HG03175 (cell line): ENCODE measurements around the gene OBSCN.
"Not testable (repeated sequence)": the region's sequence is repeated elsewhere in the genome, so short reads cannot be mapped to it uniquely, and the experiment has no call there.

ENCODE experiments used
- ATAC-seq: cut with Tn5 transposase; IDR thresholded peaks from one replicate; pipeline ENCODE4 v1.9.1; 2021; ENCODE audit warnings: mild to moderate bottlenecking, moderate library complexity; ENCODE audit not compliant: unreplicated experiment

OBSCN gene

GRCh38 chr1:228225165-228225710, 17.4 kb downstream of the OBSCN start:
- no peak for ATAC-seq

GRCh38 chr1:228225740-228226139, 17.9 kb downstream of the OBSCN start:
- ATAC-seq: no peak

GRCh38 chr1:228226141-228226874, 18.5 kb downstream of the OBSCN start:
- no peak for ATAC-seq

GRCh38 chr1:228226956-228227791, 19.3 kb downstream of the OBSCN start:
- no peak for ATAC-seq

GRCh38 chr1:228228147-228228546, 20.3 kb downstream of the OBSCN start:
- not testable (repeated sequence) for ATAC-seq

- ATAC-seq: no peak
Observed at GRCh38 chr1:228228601-228229074, 20.8 kb downstream of the OBSCN start.

GRCh38 chr1:228231189-228231588, 23.3 kb downstream of the OBSCN start:
- ATAC-seq: no peak

- ATAC-seq: no peak
Observed at GRCh38 chr1:228233136-228233535, 25.3 kb downstream of the OBSCN start.

- no peak for ATAC-seq
Observed at GRCh38 chr1:228234921-228235320, 27.1 kb downstream of the OBSCN start.

GRCh38 chr1:228236744-228237143, 28.9 kb downstream of the OBSCN start:
- no peak for ATAC-seq

GRCh38 chr1:228238007-228238406, 30.2 kb downstream of the OBSCN start:
- no peak for ATAC-seq

- ATAC-seq: no peak
Observed at GRCh38 chr1:228238461-228238860, 30.6 kb downstream of the OBSCN start.

GRCh38 chr1:228240411-228241240, 32.8 kb downstream of the OBSCN start:
- no peak for ATAC-seq

- ATAC-seq: no peak
Observed at GRCh38 chr1:228241259-228241658, 33.4 kb downstream of the OBSCN start.

GRCh38 chr1:228242409-228242808, 34.6 kb downstream of the OBSCN start:
- no peak for ATAC-seq

GRCh38 chr1:228243093-228243492, 35.2 kb downstream of the OBSCN start:
- ATAC-seq: no peak

- not testable (repeated sequence) for ATAC-seq
Observed at GRCh38 chr1:228243989-228244388, 36.1 kb downstream of the OBSCN start.

GRCh38 chr1:228245111-228245510, 37.3 kb downstream of the OBSCN start:
- ATAC-seq: no peak

- no peak for ATAC-seq
Observed at GRCh38 chr1:228246216-228246900, 38.5 kb downstream of the OBSCN start.
